ENCODE data around the gene AARS2. TPM values are rescaled to one million over a fixed set of nuclear protein-coding genes. Genes with fewer than 3 reads are reported as not detected.

Gene AARS2
- polyA plus RNA-seq, 1 experiment: 5.8 TPM

DNA sequence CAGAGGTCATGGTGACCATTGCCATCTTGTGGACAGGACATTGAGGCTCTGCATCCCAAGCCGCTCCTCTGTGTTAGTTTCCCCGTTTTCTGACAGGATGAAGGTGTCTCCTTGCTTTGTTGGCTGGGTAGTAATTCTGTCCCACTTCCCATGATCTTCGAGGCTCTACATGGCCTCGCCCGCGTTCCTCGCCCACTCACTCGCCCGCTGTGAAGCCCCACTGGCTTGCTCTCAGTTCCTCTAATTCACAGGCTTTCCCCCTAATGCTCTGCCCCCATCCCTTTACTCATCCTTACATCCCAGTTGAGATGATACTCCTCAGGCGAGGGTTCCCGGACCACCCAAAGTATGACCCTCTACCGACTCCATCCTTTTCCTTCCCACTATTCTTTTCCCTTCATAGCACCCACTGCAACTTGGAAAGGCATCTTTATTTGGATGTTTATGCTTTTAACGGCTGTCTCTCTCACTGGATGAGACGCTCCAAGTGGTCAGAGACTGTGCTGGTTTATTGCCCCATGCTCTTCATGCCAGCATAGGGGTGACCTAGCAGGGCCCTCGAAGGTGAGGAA is 55.3 kb downstream of the AARS2 start:
- POLR2A ChIA-PET: interaction anchor here (1.5 to 3.6 kb wide), 2 partner anchors 11 to 85 kb away, joined by 6 to 107 read pairs; partner anchors contain the start of gene HSP90AB1
- no peaks in the 10 kb centered on the region for H3K27me3 ChIP-seq (ENCODE audit: control insufficient read depth, insufficient read depth, low read length)
- no peaks in the 10 kb centered on the region; the same call in 1 of the 2 replicates for H3K9me3 ChIP-seq (ENCODE audit: control insufficient read depth, insufficient read depth, low read length)
- peak overlapping the region; percentile 95 for H3K4me3 ChIP-seq (ENCODE audit: low read depth, low read length)
- CTCF ChIA-PET: interaction anchor here (0.5 to 3.0 kb wide), 4 partner anchors 9 to 51 kb away, joined by 3 to 18 read pairs (median 5); partner anchors contain the start of gene NFKBIE
- TF ChIP-seq, protein P1, sequence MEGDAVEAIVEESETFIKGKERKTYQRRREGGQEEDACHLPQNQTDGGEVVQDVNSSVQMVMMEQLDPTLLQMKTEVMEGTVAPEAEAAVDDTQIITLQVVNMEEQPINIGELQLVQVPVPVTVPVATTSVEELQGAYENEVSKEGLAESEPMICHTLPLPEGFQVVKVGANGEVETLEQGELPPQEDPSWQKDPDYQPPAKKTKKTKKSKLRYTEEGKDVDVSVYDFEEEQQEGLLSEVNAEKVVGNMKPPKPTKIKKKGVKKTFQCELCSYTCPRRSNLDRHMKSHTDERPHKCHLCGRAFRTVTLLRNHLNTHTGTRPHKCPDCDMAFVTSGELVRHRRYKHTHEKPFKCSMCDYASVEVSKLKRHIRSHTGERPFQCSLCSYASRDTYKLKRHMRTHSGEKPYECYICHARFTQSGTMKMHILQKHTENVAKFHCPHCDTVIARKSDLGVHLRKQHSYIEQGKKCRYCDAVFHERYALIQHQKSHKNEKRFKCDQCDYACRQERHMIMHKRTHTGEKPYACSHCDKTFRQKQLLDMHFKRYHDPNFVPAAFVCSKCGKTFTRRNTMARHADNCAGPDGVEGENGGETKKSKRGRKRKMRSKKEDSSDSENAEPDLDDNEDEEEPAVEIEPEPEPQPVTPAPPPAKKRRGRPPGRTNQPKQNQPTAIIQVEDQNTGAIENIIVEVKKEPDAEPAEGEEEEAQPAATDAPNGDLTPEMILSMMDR (IDR thresholded peaks at IDR 0.05; ENCODE audit: low read depth, low read length): no peak
- peak overlapping the region; percentile 39 for H3K27ac ChIP-seq (ENCODE audit: low read depth, low read length)
- no peak for DNase-seq (ENCODE audit: low read depth, low spot score)

DNA sequence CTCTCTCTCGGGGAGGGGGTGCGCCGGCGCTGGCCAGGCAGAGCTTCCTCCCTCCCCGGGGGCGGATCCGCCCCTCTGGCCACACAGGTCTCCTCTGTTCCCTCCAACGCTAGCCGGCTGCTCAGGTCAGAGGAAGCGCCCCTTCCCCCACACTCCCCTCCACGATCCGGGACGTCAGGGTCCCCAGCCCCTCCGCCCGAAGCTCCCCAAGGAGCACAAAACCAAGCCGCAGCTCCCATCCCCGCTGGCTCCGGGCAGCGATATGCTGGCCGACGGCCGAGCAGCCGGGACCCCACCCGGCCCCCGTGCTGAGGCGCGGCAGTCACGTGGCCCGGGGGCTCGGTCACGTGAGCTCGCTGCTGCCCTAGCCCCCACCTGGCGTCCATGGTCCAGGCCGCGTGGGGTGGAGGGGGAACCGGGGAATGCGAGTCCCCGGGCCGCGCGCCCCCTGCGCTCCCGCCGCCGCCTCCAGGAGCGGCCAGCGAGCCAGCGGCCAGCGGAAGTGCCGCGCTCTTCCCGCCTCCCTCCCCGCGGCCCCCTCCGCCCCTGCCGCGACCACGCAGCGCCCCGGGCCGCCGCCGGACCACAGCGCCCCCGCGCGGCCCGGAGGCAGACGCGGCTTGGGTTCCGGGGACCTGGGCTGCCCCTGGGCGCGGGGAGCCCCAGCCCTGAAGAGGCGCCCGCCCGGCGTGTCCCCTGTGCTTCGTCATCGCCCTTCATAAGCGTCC is 56.0 kb downstream of the AARS2 start, which contains the start of gene SLC35B2:
Gene SLC35B2, minus strand, starts transcription at position 504 of the 728 bp plus-strand sequence. Its CDS starts 118 bp downstream, at position 386.
- DNase-seq (ENCODE audit: low read depth, low spot score): no peak
- peak within 1 kb of the TSS; percentile 95 for H3K4me3 ChIP-seq (ENCODE audit: low read depth, low read length)
- no peaks in the 10 kb centered on the region; the same call in 1 of the 2 replicates for H3K9me3 ChIP-seq (ENCODE audit: control insufficient read depth, insufficient read depth, low read length)
- H3K27me3 ChIP-seq (ENCODE audit: control insufficient read depth, insufficient read depth, low read length): no peaks in the 10 kb centered on the region
- TF ChIP-seq, protein P1 (IDR thresholded peaks at IDR 0.05; ENCODE audit: low read depth, low read length): peak; percentile 43
- ChIA-PET POLR2A (interaction anchor here (0.6 to 3.6 kb wide), 6 partner anchors 8 to 84 kb away, joined by 3 to 107 read pairs (median 4); partner anchors contain the start of genes HSP90AB1 and TMEM151B), CTCF (interaction anchor here (0.6 to 3.0 kb wide), 17 partner anchors 9 to 165 kb away, joined by 3 to 18 read pairs (median 4); partner anchors contain the start of genes CDC5L, HSP90AB1, NFKBIE and SLC29A1)
- peak within 1 kb of the TSS; percentile 65 for H3K27ac ChIP-seq (ENCODE audit: low read depth, low read length)

DNA sequence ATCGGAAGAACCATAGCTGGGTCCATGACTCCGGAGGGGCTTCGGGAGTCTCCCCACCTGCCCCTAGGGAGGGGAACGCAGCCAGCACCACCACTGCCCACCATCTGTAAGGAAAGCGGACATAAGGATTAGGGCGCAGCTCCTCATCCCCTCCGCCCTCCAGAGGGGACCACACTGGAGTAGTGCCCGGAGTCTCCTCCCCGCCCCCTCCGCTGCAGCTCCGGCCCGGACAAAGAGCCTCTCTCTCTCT is 56.4 kb downstream of the AARS2 start:
- DNase-seq (ENCODE audit: low read depth, low spot score): no peak
- Histone ChIP-seq H3K4me3 (ENCODE audit: low read depth, low read length) (peak overlapping the region; percentile 95), H3K27ac (ENCODE audit: low read depth, low read length) (peak overlapping the region; percentile 65), H3K27me3 (ENCODE audit: control insufficient read depth, insufficient read depth, low read length) (no peaks in the 10 kb centered on the region), H3K9me3 (ENCODE audit: control insufficient read depth, insufficient read depth, low read length) (no peaks in the 10 kb centered on the region; the same call in 1 of the 2 replicates)
- ChIA-PET POLR2A (interaction anchor here (0.6 to 3.6 kb wide), 6 partner anchors 8 to 84 kb away, joined by 3 to 107 read pairs (median 4); partner anchors contain the start of genes HSP90AB1 and TMEM151B), CTCF (interaction anchor here (0.6 to 3.0 kb wide), 17 partner anchors 9 to 165 kb away, joined by 3 to 18 read pairs (median 4); partner anchors contain the start of genes CDC5L, HSP90AB1, NFKBIE and SLC29A1)
- TF ChIP-seq, protein P1 (IDR thresholded peaks at IDR 0.05; ENCODE audit: low read depth, low read length): no peak

DNA sequence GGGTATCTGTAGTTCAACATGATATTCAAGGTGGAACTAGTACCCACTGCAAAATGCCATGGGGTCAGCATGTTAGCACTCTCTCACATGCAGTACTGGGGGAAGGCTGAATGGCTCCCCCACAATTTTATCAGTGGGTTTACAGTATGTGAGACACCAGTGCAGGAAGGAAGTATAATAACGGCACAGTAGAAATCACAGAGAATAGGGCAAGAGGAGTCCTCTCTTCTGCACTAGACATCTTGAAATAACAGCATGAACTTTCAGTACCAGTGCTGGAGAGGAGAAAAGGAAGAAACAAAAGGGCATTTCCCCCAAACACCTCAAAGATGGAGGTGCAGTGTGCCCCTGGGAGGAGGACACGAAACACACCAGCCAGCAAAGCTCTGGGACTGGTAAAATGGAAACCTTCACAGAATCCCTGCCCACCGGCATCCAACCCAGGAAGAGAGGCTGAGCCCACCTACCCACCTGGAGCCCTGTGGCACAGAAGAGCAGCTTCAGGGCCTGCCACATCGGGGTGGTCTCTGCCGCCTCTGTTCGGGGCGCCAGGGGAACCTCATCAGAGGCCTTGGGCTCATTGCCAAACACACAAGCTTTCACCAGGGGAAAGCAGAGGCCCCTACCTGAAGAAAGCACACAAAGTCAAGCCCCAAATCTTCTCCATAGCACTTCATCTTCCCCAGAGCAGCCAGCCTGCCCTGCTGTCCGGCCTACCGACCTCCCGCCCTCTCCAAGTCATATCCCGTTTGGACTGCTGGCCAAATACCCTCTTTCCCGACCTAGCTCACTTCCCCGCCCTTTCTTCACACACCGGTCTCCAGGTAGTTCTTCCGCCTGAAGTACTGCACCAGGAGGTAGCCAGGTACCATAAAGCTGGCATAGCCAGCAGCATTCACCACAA is 57.0 kb downstream of the AARS2 start:
- peak overlapping the region; percentile 65 for H3K27ac ChIP-seq (ENCODE audit: low read depth, low read length)
- ChIA-PET CTCF (interaction anchor here (0.7 to 3.0 kb wide), 17 partner anchors 8 to 164 kb away, joined by 3 to 18 read pairs (median 4); partner anchors contain the start of genes CDC5L, HSP90AB1, NFKBIE and SLC29A1), POLR2A (interaction anchor here (0.6 to 3.6 kb wide), 5 partner anchors 9 to 83 kb away, joined by 3 to 107 read pairs (median 3); partner anchors contain the start of genes HSP90AB1 and TMEM151B)
- no peak for DNase-seq (ENCODE audit: low read depth, low spot score)
- no peaks in the 10 kb centered on the region for H3K27me3 ChIP-seq (ENCODE audit: control insufficient read depth, insufficient read depth, low read length)
- no peaks in the 10 kb centered on the region; the same call in 1 of the 2 replicates for H3K9me3 ChIP-seq (ENCODE audit: control insufficient read depth, insufficient read depth, low read length)
- TF ChIP-seq, protein P1 (IDR thresholded peaks at IDR 0.05; ENCODE audit: low read depth, low read length): no peak
- H3K4me3 ChIP-seq (ENCODE audit: low read depth, low read length): peak overlapping the region; percentile 95
